IPS-20b (cell line): ENCODE measurements around the gene PIK3CA.
"Not testable (repeated sequence)": the region's sequence is repeated elsewhere in the genome, so short reads cannot be mapped to it uniquely, and the experiment has no call there.

Experiments used
- H3K27ac ChIP-seq: one replicate; pipeline ENCODE4 v1.5.1; 2013; ENCODE audit warnings: low read length
- H3K27me3 ChIP-seq: 2 replicates; pipeline ENCODE4 v1.6.1; 2013; ENCODE audit warnings: mild to moderate bottlenecking, low read length, inconsistent platforms; ENCODE audit not compliant: insufficient read depth
- H3K36me3 ChIP-seq: 2 replicates; pipeline ENCODE4 v1.6.1; 2013; ENCODE audit warnings: low read depth, mild to moderate bottlenecking, inconsistent platforms, low read length, moderate library complexity; ENCODE audit not compliant: insufficient read depth
- H3K4me1 ChIP-seq: 2 replicates; pipeline ENCODE4 v1.6.1; 2013; ENCODE audit warnings: mild to moderate bottlenecking, control low read depth, inconsistent platforms, low read length, moderate library complexity; ENCODE audit not compliant: insufficient read depth
- H3K4me3 ChIP-seq: 2 replicates; pipeline ENCODE4 v1.5.1; 2013; ENCODE audit warnings: mild to moderate bottlenecking, low read length, inconsistent platforms
- H3K9ac ChIP-seq: 2 replicates; pipeline ENCODE4 v1.6.1; 2013; ENCODE audit warnings: low read depth, mild to moderate bottlenecking, inconsistent platforms, low read length, moderate library complexity
- H3K9me3 ChIP-seq: 2 replicates; pipeline ENCODE4 v1.6.1; 2013; ENCODE audit warnings: mild to moderate bottlenecking, low read depth, low read length, inconsistent platforms; ENCODE audit not compliant: insufficient read depth

Gene PIK3CA

DNA sequence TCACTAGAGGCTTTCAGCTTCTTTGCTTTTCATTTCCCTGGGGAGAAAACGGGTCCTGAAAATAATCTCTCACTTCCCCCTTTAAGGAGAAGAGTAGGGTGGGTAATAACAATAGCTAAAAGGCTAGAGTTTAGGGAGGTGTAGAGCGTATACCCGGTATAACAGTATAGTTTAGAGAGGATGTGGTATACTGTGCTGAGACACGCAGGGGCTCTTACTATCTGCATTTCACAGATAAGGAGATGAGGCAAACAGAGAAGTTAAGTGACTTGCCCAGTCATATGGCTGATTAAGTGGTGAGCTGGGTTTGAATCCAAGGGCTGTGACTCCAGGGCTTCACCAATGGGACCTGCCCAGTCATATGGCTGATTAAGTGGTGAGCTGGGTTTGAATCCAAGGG, 117.7 kb downstream of the PIK3CA start:
- Histone ChIP-seq H3K4me3 (no peak overlapping the region), H3K36me3 (no peaks in the 10 kb centered on the region), H3K27me3 (peaks cover 2% of the 10 kb centered on the region), H3K27ac (no peak overlapping the region), H3K9me3 (no peaks in the 10 kb centered on the region), H3K4me1 (no peaks in the 10 kb centered on the region), H3K9ac (no peak overlapping the region)

DNA sequence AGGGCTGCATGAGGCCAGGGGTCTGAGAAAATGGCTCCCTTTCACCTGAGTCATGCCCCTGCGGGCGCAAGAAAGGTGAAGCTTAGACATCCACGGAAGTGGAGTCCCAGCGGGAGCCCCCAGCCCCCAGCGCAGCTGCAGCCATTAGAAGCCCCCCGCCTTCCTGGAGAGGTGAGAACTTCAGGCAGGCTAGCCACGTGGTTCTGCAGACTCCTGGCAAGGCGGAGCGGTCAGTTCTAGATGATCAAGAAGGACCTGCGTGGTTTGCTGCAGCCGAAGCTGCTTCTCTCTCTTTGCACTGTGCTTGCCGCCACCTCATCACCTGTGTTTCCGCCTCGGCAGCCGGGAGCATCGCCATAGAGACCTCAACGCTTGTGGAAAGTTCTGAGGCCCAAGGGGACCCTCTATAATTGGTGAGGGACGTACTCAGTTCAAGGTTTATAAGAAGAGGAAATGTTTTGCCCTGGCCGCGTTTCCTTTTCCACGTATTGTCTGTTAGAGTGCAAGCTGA, 118.6 kb downstream of the PIK3CA start:
- H3K9me3 ChIP-seq, result no peaks in the 10 kb centered on the region
- no peaks in the 10 kb centered on the region for H3K36me3 ChIP-seq
- H3K9ac ChIP-seq, result no peak overlapping the region
- no peak overlapping the region for H3K27ac ChIP-seq
- no peaks in the 10 kb centered on the region; the same call in 1 of the 2 replicates for H3K27me3 ChIP-seq
- no peak overlapping the region for H3K4me3 ChIP-seq
- no peaks in the 10 kb centered on the region for H3K4me1 ChIP-seq

DNA sequence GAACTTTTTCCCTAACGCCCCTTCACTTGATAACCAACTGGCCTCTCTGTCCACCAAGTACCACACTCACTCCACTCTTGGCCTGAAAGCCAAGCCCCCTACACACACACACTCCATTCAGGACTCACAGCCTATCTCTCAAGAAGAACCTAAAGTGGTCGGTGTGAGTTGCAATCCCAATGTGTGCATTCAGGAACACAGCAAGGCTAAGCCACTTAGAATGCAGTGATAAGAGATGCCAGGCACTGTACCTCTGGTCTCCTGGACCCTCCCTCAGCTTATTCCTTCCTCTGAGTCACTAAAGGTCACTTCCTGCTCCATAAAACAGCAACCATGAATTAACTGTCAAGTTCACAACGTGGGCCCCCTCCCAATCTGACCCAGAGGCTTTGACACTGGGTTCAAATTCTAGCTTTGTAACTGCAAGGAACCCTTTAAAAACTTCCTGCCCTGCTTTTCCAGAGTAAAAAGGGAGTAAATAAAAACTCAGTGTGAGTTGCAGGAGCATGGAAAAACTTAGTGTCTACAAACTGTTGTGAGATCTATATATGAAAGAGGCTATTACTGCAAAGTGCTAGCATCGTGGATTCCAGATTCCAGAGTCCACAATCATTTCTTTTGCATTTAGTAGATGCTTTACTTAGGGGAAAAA, 120.4 kb downstream of the PIK3CA start:
- no peak overlapping the region for H3K27ac ChIP-seq
- H3K9me3 ChIP-seq, result no peaks in the 10 kb centered on the region
- no peaks in the 10 kb centered on the region for H3K4me1 ChIP-seq
- no peaks in the 10 kb centered on the region for H3K27me3 ChIP-seq
- no peaks in the 10 kb centered on the region for H3K36me3 ChIP-seq
- H3K9ac ChIP-seq, result no peak overlapping the region
- no peak overlapping the region for H3K4me3 ChIP-seq

DNA sequence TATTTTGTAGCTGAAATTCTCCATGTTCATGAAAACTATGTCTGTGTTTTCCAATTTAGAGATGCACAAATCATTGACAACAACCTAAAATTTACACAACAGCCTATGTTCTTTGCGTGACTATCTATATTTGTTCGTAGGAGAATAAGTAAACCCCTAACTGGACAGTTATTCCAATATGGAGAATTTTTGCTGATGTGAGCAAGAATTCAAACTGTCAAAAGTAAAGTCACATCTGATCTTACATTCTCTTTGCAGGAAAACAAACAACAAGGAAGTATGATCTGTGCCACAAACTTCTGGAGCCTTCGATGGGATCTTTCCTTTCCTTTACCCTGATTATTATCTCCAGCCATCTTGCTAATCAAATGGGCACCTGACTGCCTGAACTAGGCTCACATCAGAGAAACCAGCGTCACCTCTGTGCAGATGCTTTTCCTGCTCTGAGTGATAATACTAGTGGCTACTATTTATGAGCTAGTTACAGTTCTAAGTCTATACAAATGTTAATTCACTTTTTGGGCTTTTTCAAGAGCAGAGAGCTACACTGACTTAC, 121.1 kb downstream of the PIK3CA start:
- Histone ChIP-seq H3K27me3 (no peaks in the 10 kb centered on the region), H3K9me3 (no peaks in the 10 kb centered on the region), H3K4me3 (no peak overlapping the region), H3K9ac (no peak overlapping the region), H3K4me1 (no peaks in the 10 kb centered on the region), H3K36me3 (no peaks in the 10 kb centered on the region), H3K27ac (no peak overlapping the region)

DNA sequence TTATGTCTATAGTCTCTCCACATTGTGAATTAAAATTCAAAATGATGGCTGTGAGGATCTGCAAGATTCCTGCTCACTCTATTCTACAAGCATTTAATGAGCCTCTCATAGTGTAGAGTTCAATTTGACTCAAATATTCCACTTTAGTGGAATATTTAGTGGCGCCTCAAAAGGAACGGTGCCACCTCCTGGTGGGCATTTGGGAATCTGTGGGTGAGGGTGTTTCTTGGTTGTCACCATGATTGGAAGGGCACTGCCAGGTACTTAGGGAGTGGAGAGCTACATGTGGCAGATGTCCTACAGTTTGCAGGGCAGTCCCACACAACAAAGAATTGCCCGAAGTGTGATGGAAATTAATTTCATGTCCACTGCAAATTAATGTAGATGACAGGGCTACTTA, 124.2 kb downstream of the PIK3CA start:
- H3K27ac ChIP-seq, result no peak overlapping the region
- H3K4me3 ChIP-seq, result no peak overlapping the region
- no peaks in the 10 kb centered on the region for H3K36me3 ChIP-seq
- no peak overlapping the region for H3K9ac ChIP-seq
- no peaks in the 10 kb centered on the region for H3K9me3 ChIP-seq
- no peaks in the 10 kb centered on the region for H3K4me1 ChIP-seq
- no peaks in the 10 kb centered on the region for H3K27me3 ChIP-seq

DNA sequence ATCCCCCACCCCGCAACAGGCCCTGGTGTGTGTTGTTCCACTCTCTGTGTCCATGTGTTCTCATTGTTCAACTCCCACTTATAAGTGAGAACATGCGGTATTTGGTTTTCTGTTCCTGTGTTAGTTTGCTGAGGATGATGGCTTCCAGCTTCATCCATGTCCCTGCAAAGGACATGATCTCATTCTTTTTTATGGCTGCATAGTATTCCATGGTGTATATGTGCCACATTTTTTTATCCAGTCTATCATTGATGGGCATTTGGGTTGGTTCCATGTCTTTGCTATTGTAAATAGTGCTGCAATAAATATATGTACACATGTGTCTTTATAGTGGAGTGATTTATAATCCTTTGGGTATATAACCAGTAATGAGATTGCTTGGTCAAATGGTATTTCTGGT, 126.3 kb downstream of the PIK3CA start:
- not testable (repeated sequence) for H3K27me3 ChIP-seq, H3K9me3 ChIP-seq, H3K36me3 ChIP-seq, H3K27ac ChIP-seq, H3K9ac ChIP-seq, H3K4me1 ChIP-seq, H3K4me3 ChIP-seq

DNA sequence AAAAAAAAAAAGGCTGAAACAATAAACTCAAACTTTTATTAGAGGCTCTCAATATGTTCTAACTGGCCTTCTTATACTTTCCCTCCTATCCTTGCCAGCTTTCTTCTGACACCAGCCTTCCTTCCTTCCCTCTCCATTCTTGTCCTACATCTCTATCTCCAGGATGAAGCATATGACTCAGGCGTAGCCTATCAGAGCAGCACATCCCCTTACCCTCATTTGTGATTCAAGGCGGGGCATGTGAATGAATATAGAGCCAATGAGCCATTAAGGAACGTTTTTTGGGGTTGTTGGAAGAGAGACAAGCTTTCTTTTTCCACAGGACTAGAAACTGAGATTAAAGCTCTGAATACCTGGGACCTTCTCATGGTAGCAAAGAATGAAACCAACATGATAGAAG, 127.8 kb downstream of the PIK3CA start:
- no peaks in the 10 kb centered on the region for H3K36me3 ChIP-seq
- H3K9ac ChIP-seq, result no peak overlapping the region
- H3K27me3 ChIP-seq, result no peaks in the 10 kb centered on the region
- no peak overlapping the region for H3K4me3 ChIP-seq
- H3K27ac ChIP-seq, result no peak overlapping the region
- no peaks in the 10 kb centered on the region for H3K4me1 ChIP-seq
- H3K9me3 ChIP-seq, result no peaks in the 10 kb centered on the region

DNA sequence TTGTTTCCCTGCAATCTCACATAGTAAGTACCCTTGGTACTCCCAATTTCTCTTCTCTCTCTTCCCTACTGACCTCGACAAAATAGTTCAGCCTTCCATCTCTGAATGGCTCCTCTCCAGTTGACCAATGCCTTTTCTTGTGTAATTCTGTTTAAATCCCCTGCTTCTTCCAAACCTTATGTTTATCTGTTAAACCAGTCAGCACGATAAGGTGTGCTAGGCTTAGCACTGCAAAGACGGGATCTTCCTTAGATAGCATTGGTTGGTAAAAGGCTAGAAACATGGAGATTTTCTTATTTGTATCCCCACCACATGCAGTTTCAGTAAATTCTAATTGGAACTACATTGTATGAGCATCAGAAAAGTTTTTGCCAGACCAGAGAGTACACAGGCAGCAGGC, 128.6 kb downstream of the PIK3CA start:
- no peaks in the 10 kb centered on the region for H3K9me3 ChIP-seq
- H3K36me3 ChIP-seq, result no peaks in the 10 kb centered on the region
- no peak overlapping the region for H3K9ac ChIP-seq
- H3K4me1 ChIP-seq, result no peaks in the 10 kb centered on the region
- no peak overlapping the region for H3K27ac ChIP-seq
- no peaks in the 10 kb centered on the region for H3K27me3 ChIP-seq
- no peak overlapping the region for H3K4me3 ChIP-seq

DNA sequence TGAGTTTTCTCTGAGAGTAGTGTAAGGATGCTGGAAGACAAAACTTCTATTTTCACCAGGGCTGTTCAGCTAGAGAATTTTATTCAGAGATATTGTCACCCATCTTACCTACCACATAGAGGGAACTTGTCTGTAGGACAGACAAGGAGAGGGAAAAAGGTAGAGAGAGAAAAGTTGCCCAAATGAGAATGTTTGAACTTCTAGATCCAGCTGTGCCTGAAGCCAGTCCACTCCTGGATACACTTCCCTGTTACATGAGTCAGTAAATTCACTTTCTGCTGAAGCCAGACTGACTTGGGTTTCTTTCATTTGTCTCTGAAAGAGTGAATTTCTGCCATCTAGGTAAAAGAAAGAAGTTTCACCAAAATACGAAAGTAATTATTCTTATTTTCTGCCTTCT, 130.0 kb downstream of the PIK3CA start:
- Histone ChIP-seq H3K9ac (no peak overlapping the region), H3K27ac (no peak overlapping the region), H3K36me3 (no peaks in the 10 kb centered on the region), H3K9me3 (no peaks in the 10 kb centered on the region), H3K4me3 (no peak overlapping the region), H3K4me1 (no peaks in the 10 kb centered on the region), H3K27me3 (no peaks in the 10 kb centered on the region)

DNA sequence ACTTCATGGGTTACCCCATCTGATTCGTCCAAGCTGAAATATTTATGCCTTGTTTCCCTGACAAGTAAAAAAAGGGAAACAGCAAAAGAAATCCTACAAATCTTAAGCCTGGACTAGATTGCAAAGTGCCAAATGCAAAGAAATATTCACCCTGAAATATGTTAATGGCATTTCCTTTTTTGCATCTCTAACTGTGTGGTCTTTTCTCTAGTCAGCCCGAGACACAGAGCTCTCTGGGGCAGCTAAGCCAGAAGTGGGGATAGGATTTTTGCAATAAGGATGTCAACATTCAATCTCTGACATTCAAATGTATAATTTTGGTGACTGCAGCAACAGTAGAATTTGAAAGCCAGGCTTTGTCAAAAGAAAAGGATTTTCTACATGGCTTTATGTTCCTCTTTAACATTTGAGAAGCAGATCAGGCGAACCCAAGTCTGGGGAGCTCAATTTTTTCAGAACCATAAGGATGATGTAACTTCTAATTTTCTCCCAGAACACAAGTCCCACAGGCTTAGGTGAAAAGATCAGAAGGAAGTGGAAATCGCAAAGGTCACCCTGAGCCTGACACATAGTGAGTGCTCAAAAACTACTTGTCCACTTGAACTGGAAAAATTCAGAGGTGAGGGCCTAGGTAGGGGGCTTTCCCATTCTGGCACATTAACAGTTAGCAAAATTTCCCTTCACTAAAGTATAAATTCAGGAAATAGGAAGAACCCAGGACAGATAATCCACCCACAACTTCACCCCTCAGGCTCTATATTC, 131.0 kb downstream of the PIK3CA start:
- Histone ChIP-seq H3K9ac (no peak overlapping the region), H3K4me1 (no peaks in the 10 kb centered on the region), H3K36me3 (no peaks in the 10 kb centered on the region), H3K4me3 (no peak overlapping the region), H3K27me3 (no peaks in the 10 kb centered on the region), H3K9me3 (no peaks in the 10 kb centered on the region), H3K27ac (no peak overlapping the region)

DNA sequence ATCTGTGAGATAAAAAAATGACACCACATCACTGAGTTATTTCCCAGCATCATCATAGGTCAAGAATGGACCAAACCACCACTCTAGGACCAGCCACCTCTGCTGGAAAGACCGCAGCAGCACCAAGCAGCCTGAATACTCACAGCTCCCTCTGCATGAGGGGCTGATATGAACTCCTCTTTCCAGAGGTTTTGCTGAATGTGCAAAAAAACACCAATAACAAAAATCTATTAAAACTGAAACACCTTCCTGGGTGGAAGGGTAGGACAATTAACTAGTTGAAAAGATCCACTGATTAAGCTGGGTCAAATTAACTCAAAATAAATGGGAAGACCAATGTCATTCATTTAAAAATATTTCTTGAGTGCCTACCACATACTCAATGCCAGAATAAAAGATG, 131.7 kb downstream of the PIK3CA start:
- no peak overlapping the region for H3K4me3 ChIP-seq
- no peaks in the 10 kb centered on the region for H3K9me3 ChIP-seq
- no peaks in the 10 kb centered on the region for H3K4me1 ChIP-seq
- H3K27ac ChIP-seq, result no peak overlapping the region
- H3K36me3 ChIP-seq, result no peaks in the 10 kb centered on the region
- no peak overlapping the region for H3K9ac ChIP-seq
- no peaks in the 10 kb centered on the region for H3K27me3 ChIP-seq

DNA sequence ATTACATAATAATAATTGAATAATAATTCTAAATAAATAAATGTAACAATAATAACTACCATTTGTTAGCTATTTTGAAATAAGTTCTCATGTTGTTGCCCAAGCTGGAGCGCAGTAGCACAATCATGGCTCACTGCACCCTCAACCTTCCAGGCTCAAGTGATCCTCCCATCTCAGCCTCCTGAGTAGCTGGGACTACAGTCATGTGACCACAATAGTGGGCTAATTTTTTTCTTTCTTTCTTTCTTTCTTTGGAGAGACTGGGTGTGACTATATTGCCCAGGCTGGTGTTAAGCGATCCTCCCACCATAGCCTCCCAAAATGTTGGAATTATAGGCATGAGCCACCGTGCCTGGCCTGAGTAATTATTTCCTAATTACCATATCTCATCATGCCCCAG, 133.7 kb downstream of the PIK3CA start:
- H3K4me3 ChIP-seq, result no peak overlapping the region
- no peaks in the 10 kb centered on the region for H3K4me1 ChIP-seq
- no peaks in the 10 kb centered on the region for H3K36me3 ChIP-seq
- no peaks in the 10 kb centered on the region for H3K27me3 ChIP-seq
- no peak overlapping the region for H3K27ac ChIP-seq
- no peak overlapping the region for H3K9ac ChIP-seq
- H3K9me3 ChIP-seq, result no peaks in the 10 kb centered on the region
